SJSA1 (cell line): ENCODE data around the gene PAGR1. TPM values are rescaled to one million over a fixed set of nuclear protein-coding genes. Genes with fewer than 3 reads are reported as not detected.
"Not testable (repeated sequence)": the region's sequence is repeated elsewhere in the genome, so short reads cannot be mapped to it uniquely, and the experiment has no call there.

Experiments
- DNase-seq, 2 experiments: peaks; one replicate each; pipeline ENCODE4 v3.0.0-alpha.2; 2015 to 2020; ENCODE audit warnings: low spot score in 2 of 2, low read depth in 1 of 2
- H3K27ac ChIP-seq: fragments of 250-450 bp; sonication (Bioruptor Pico); 2 replicates; pipeline ENCODE4 v1.5.1; 2020; ENCODE audit warnings: mild to moderate bottlenecking, moderate library complexity
- H3K27me3 ChIP-seq: fragments of 250-450 bp; sonication (Bioruptor Pico); replicated peaks from 2 replicates; pipeline ENCODE4 v1.5.1; 2020; ENCODE audit warnings: mild to moderate bottlenecking, moderate library complexity
- H3K36me3 ChIP-seq: fragments of 250-450 bp; sonication (Bioruptor Pico); 2 replicates; pipeline ENCODE4 v1.5.1; 2020; ENCODE audit warnings: mild to moderate bottlenecking
- H3K4me1 ChIP-seq: fragments of 250-450 bp; sonication (Bioruptor Pico); replicated peaks from 2 replicates; pipeline ENCODE4 v1.6.1; 2021; ENCODE audit warnings: mild to moderate bottlenecking
- H3K4me3 ChIP-seq: fragments of 250-450 bp; sonication (Bioruptor Pico); 2 replicates; pipeline ENCODE4 v1.5.1; 2020; ENCODE audit warnings: mild to moderate bottlenecking
- H3K9me3 ChIP-seq: fragments of 250-450 bp; sonication (Bioruptor Pico); replicated peaks from 2 replicates; pipeline ENCODE4 v1.5.1; 2020; ENCODE audit warnings: mild to moderate bottlenecking
- total RNA-seq: library from RNA; depleted of rRNA; stranded (reverse); fragments of >200 nt; shearing (Covaris generic); gene quantifications from 2 replicates; pipeline ENCODE4 v1.2.3, GENCODE V29; 2014

PAGR1 gene
- total RNA-seq, 1 experiment from 2014 or later = 39.3 TPM

DNA sequence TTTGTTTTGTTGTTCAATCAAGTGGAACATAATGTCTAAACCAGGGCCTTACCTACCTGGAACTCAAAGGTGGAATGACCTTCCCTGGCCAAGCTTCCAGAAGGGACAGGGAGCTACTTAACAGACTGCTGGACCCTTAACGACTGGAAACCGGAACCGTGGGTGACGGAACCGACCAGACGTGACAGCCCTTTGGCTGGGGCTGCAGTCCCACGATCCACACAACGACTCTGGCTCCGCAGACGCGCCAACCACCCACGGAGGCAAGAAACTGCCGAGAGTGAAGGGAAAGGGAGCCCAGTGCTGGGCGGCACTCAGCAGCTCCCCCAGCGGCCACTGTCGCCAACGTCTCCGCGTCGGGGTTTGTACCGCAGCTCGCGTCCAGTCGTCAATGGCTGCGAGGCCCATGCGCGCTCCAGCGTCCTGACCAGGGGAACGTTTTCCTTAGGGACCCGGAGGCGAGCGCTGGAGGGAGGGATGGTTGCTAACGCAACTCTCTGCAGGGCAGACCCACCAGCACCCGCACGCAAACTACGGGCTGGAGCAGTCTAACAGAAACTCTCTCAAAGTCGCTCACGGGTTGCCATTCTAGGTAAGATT, 31.0 kb upstream of the PAGR1 start:
- Histone ChIP-seq H3K27me3 (no peaks in the 10 kb centered on the region), H3K27ac (no peak overlapping the region), H3K9me3 (no peaks in the 10 kb centered on the region), H3K4me1 (peaks cover 4% of the 10 kb centered on the region), H3K36me3 (no peaks in the 10 kb centered on the region), H3K4me3 (no peak overlapping the region)
- DNase-seq = peak; percentile 40 to 67

DNA sequence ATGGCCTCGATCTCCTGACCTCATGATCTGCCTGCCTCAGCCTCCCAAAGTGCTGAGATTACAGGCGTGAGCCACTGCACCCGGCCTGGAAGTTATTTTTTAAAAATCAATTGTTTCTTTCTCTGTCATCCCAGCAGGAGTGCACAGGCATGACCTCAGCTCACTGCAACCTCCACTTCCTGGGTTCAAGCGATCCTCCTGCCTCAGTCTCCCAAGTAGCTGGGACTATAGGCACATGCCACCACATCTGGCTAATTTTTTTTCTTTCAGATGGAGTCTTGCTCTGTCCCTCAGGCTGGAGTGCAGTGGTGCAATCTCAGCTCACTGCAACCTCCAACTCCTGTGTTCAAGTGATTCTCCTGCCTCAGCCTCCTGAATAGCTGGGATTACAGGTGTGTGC, 28.8 kb upstream of the PAGR1 start:
- not testable (repeated sequence) for H3K27ac ChIP-seq, DNase-seq, H3K4me3 ChIP-seq, H3K9me3 ChIP-seq, H3K27me3 ChIP-seq
- H3K36me3 ChIP-seq = peaks cover 16% of the 10 kb centered on the region
- H3K4me1 ChIP-seq = peaks cover 15% of the 10 kb centered on the region

DNA sequence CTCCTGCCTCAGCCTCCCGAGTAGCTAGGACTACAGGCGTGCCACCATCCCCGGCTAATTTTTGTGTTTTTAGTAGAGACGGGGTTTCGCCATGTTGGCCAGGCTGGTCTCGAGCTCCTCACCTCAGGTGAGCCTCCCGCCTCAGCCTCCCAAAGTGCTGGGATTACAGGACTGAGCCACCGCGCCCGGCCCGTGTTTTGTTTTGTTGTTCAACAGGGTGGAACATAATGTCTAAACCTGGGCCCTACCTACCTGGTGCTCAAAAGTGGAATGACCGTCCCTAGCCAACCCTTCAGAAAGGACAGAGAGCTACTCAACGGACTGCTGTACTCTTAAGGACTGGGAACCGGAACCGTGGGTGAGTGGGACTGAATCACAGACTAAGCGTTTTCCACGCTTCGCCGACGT, 26.2 kb upstream of the PAGR1 start:
- Histone ChIP-seq H3K4me3 (peak overlapping the region; percentile 85), H3K27ac (peak overlapping the region; percentile 43), H3K36me3 (peaks cover 41% of the 10 kb centered on the region), H3K27me3 (no peaks in the 10 kb centered on the region), H3K4me1 (peaks cover 19% of the 10 kb centered on the region), H3K9me3 (0 out of 2 replicates have a peak, but pooled peaks cover 7% of the 10 kb centered on the region)
- DNase-seq = no peak

DNA sequence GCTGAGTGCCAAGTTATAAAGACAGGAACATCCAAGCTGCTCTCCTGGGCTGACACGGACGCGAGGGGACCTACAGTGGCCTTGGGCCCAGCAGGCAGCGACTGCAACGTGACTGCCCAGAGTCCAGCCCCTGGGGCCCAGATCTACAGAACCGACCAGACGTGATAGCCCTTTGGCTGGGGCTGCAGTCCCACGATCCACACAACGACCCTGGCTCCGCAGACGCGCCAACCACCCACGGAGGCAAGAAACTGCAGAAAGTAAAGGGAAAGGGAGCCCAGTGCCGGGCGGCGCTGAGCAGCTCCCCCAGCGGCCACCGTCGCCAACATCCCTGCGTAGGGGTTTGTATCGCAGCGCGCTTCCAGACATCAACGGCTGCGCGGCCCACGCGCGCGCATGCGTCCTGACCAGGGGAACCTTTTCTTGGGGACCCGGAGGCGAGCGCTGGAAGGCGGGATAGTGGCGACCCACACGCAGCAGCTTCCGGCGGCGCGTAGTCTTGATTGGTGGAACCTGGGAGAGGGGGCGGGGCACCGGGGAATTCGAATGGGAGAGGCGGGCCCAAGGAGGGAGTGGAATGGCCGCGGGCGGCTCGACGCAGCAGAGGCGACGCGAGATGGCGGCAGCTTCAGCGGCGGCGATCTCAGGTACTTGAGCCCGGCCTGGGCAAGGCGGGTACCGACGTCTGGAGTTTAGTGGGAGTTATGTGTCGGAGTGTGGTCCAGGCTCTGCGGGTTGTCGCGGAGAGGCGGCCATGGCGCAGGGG, 25.6 kb upstream of the PAGR1 start, which contains the start of gene KIF22:
Gene KIF22, plus strand, starts transcription at position 569 of the 766 bp plus-strand sequence. Its CDS starts 9 bp downstream, at position 578.
- peaks cover 19% of the 10 kb centered on the region for H3K4me1 ChIP-seq
- H3K27me3 ChIP-seq = no peaks in the 10 kb centered on the region
- H3K9me3 ChIP-seq = 0 out of 2 replicates have a peak, but pooled peaks cover 7% of the 10 kb centered on the region
- H3K27ac ChIP-seq = peak within 1 kb of the TSS; percentile 79
- peak; percentile 99 for DNase-seq
- peak within 1 kb of the TSS; percentile 85 for H3K4me3 ChIP-seq
- H3K36me3 ChIP-seq = peaks cover 47% of the 10 kb centered on the region

DNA sequence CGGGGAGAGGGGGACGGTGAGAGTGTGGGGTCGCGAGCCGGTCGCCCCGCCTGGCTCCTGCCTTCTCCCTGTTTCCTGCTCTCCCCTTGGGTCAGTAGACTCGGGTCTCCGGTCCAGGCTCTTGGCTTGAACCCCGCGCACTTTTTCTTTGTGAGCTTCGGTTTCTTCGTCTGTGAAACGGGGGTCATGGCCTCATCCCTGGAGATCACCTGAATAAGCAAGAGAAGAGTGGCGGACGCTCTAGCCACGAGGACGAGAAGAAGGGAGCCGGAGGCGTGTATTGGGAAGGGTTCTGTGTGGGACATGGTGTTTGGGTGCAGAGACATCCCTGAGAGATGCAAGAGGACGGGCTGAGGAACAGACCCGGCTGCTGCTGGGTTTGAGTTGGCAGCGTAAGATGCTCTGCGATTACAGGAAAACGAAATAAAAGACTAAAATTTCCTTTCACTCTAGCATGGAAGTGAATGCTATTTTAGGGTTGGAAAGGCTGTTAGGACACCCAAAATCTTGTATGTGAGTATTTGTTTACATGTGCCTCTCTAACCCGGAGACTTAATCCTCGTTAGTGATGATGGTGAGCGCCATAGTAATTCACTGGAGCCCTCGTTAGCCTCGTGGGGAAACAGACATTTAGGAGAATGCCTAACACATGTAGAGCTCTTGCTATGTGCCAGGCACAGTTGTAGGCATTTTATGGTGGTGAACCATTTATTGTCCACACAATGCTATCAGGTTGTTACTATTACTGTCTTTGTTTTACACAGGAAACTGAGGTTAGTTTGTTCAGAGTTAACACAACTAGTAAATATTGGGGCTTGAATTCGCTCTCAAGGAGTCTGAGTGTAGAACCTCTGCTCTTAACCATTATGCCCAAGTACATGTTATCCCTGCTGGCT, 24.8 kb upstream of the PAGR1 start:
- 0 out of 2 replicates have a peak, but pooled peaks cover 7% of the 10 kb centered on the region for H3K9me3 ChIP-seq
- DNase-seq = no peak
- peak overlapping the region; percentile 79 for H3K27ac ChIP-seq
- H3K27me3 ChIP-seq = no peaks in the 10 kb centered on the region
- H3K4me1 ChIP-seq = peaks cover 19% of the 10 kb centered on the region
- H3K4me3 ChIP-seq = peak overlapping the region; percentile 85
- H3K36me3 ChIP-seq = peaks cover 53% of the 10 kb centered on the region

DNA sequence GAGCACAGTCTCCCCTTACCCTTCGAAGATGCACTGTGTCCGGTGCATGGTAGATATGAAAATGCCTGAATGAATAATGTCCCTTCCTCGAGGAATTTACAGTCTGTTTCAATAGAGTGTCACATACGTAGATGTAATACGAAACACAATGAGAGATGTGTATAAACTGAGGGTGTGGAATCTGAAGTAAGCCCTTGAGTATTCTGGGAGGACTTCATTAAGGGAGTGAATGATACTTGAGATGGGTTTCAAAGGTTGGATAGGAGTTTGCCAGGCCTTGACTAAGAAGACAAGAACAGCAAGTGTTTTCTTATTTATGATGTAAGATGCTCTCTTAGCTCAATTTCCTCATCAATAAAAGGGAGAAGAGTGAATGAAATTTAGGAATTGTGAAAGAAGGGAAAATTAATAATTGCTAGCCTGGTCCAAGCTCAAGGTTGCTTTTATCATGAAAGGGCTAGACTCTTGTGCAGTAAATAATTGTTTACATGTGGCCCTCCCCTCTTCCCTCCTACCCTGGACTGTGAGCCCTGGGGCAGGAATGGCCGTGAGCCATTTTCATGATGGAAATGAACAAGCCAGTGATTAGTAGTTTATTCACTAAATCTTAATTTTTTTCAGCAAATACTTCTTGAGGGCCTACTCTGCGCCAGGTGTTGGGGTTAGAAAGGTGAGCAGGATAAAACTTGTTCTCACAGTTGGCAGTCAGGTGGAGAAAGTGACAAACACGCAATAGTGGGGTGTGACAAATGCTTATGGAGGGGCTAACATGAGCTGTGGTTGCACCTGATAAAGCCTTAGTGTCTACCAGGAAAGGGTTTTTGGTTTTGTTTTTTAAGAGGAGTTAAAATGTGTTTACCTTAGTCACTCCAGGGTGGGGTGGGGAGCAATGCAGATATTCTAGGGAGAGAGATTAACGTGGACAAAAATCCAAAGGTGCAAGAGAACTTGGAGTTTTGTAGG, 23.8 kb upstream of the PAGR1 start:
- Histone ChIP-seq H3K27ac (peak overlapping the region; percentile 79; the same call in 1 of the 2 replicates), H3K4me1 (peaks cover 19% of the 10 kb centered on the region)

DNA sequence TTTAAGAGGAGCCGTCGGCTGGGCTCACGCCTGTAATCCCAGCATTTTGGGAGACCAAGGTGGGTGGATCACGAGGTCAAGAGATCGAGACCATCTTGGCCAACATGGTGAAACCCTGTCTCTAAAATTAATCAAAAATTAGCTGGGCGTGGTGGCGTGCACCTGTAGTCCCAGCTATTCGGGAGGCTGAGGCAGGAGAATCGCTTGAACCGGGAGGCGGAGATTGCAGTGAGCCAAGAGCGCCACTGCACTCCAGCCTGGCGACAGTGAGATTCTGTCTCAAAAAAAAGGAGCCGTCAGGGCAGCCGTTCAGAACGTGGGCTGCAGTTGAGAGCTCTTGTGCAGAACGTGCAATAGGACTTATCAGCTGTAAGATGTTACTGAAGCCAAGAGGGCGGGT, 22.8 kb upstream of the PAGR1 start:
- DNase-seq, H3K27ac ChIP-seq, H3K27me3 ChIP-seq, H3K9me3 ChIP-seq, H3K4me3 ChIP-seq: not testable (repeated sequence)
- peaks cover 71% of the 10 kb centered on the region for H3K36me3 ChIP-seq
- peaks cover 19% of the 10 kb centered on the region for H3K4me1 ChIP-seq

More for the DNA sequence above, 23.8 kb upstream of the PAGR1 start:
- Histone ChIP-seq H3K36me3 (peaks cover 61% of the 10 kb centered on the region), H3K9me3 (0 out of 2 replicates have a peak, but pooled peaks cover 7% of the 10 kb centered on the region), H3K27me3 (no peaks in the 10 kb centered on the region), H3K4me3 (peak overlapping the region; percentile 85)
- no peak for DNase-seq

DNA sequence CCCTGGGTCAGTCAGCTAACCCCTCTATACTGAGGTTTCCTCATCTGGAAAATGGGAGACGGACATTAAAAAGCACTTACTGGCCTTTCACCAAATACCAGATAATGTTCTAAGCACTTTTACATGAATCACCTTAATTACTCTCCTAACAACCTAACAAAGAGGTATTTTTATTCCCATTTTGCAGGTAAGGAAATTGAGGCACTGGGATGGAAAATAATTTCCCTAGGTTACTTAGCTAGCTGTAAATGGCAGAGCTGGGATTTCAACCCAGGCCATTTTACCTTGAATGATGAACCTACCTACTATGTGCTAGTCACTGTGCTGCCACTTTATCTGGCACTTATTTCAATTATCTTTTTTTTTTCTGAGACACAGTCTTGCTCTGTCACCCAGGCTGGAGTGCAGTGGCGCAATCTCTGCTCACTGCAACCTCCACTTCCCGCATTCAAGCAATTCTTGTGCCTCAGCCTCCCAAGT, 21.7 kb upstream of the PAGR1 start:
- H3K4me3 ChIP-seq = no peak overlapping the region
- no peak overlapping the region for H3K27ac ChIP-seq
- peaks cover 82% of the 10 kb centered on the region for H3K36me3 ChIP-seq
- 0 out of 2 replicates have a peak, but pooled peaks cover 7% of the 10 kb centered on the region for H3K9me3 ChIP-seq
- no peak for DNase-seq
- H3K27me3 ChIP-seq = no peaks in the 10 kb centered on the region
- H3K4me1 ChIP-seq = peaks cover 19% of the 10 kb centered on the region

DNA sequence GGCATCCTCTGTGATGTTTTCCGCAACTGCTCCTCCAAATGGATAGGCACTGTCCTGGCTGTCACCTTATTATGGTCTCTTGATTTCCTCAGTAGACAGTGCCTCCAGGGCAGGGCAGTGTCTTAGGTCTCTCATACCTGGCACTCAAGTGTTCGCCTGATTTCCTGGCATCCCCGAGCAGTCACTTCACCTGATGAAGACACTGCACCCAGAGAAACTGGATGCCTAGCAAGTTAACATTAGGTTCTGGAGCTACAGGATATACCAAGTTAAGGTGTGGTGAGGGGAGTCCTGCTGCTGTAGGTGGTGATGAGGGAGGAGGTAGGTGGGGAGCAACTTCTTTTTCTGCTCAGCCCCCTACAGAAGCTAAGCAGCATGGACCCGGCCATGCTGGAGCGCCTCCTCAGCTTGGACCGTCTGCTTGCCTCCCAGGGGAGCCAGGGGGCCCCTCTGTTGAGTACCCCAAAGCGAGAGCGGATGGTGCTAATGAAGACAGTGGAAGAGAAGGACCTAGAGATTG, 13.5 kb upstream of the PAGR1 start:
- H3K27ac ChIP-seq = no peak overlapping the region
- no peak for DNase-seq
- no peak overlapping the region for H3K4me3 ChIP-seq
- no peaks in the 10 kb centered on the region for H3K27me3 ChIP-seq
- peaks cover 12% of the 10 kb centered on the region for H3K4me1 ChIP-seq
- H3K9me3 ChIP-seq = no peaks in the 10 kb centered on the region
- H3K36me3 ChIP-seq = peaks cover 82% of the 10 kb centered on the region

DNA sequence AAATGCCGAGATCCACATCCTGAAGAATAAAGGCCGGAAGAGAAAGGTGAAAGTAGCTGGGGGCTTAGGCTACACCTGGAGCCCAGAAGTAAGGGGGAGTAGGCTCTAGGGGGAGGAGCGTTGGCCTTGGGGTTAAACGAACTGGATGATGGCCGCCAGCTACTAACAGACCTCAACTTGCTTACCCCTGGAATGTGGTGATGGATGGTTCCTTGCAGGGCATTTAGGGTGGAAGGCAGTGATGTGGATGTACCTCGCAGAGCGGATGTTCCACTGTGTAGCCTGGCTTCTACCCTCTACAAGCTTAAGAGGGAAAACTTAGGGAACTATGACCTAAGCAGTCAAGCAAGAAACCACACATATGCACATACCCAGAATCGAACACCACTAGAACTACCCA, 11.9 kb upstream of the PAGR1 start:
- no peaks in the 10 kb centered on the region for H3K9me3 ChIP-seq
- H3K36me3 ChIP-seq = peaks cover 82% of the 10 kb centered on the region
- DNase-seq = no peak
- H3K4me3 ChIP-seq = no peak overlapping the region
- H3K27ac ChIP-seq = no peak overlapping the region
- H3K27me3 ChIP-seq = no peaks in the 10 kb centered on the region
- H3K4me1 ChIP-seq = peaks cover 28% of the 10 kb centered on the region

DNA sequence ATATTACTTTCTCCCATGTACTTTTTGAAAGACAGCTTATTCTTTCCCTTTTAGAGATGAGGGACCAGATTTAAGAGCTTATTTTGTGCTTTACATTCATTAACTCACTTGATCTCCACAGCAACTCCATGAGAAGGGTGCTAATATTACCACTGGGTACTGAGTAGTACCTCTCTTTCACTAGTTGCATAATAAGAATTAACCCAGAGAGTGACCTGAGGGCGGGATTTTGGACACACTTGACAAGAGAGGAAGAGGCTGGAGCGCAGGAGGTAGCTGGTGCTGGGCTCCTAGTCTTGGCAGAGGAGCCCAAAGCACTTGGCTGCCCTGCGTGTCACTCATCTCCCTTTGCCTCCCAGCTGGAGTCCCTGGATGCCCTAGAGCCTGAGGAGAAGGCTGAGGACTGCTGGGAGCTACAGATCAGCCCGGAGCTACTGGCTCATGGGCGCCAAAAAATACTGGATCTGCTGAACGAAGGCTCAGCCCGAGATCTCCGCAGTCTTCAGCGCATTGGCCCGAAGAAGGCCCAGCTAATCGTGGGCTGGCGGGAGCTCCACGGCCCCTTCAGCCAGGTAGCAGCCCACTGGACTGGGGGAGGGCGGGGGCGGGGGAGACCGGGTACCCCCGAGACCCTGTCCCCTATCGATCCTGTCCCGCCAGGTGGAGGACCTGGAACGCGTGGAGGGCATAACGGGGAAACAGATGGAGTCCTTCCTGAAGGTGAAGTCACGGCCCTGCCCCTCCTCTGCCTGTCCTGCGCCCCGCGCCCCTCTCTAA, 11.3 kb upstream of the PAGR1 start:
- DNase-seq = peak in 1 of 2 experiments; percentile 27
- Histone ChIP-seq H3K27me3 (no peaks in the 10 kb centered on the region), H3K4me3 (peak overlapping the region; percentile 47), H3K36me3 (peaks cover 81% of the 10 kb centered on the region), H3K27ac (peak overlapping the region; percentile 95), H3K4me1 (peaks cover 32% of the 10 kb centered on the region), H3K9me3 (no peaks in the 10 kb centered on the region)
